B cell (primary cell): ENCODE data around the gene RBFA.

Source experiments
- EZH2 ChIP-seq: IDR thresholded peaks from 2 replicates; pipeline ENCODE4 v1.6.1; 2012; ENCODE audit warnings: borderline replicate concordance, low read depth, mild to moderate bottlenecking, moderate library complexity, low read length; ENCODE audit not compliant: insufficient read depth, poor library complexity, severe bottlenecking
- TF ChIP-seq, protein P1 (sequence below): fragments of 200-600 bp; IDR thresholded peaks from one replicate; pipeline ENCODE4 v1.8.0; 2022; ENCODE audit warnings: antibody characterized with exemption, mild to moderate bottlenecking

DNA sequence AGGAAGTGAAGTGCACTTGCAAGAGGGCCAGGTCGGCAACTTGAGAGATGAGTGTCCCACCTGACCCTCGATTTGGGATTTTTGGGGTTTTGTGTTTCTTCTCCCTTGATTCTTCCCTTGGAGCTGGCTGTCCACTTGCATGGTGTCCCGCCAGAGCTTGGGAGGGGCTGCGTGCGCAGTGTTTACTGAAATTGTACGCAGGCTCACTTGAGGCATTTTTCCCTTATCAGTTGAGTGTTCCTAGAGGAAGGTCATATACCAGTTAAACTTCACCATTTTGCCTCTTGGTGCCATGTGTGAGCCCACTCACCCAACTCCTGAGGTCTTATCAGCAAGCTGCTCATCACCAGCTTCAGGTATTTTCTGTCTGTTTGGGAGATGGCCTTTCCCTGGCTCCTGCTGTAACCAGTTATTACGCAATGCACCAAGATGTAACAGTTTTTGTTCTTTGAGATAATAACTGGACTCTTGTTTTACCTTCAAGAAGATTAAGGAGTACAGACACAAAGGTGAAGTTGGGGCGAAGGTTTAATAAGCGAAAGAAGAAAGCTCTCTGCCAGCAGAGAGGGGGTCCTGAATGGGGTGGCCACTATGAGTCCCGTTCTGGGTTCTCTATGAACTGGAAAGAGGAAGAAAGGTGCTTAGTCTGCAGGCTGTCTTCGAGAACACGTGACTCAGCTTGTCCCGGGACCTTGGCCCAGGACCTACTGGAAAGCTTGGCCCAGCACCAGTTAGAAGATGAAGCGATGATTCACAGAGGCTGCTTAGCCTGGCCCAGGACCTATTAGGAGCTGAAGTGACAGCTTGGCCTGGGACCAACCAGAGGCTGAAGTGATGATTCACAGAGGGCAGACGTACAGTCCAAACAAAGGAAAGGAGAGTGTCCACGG is 24.3 kb upstream of the RBFA start:
- TF ChIP-seq, protein P1, sequence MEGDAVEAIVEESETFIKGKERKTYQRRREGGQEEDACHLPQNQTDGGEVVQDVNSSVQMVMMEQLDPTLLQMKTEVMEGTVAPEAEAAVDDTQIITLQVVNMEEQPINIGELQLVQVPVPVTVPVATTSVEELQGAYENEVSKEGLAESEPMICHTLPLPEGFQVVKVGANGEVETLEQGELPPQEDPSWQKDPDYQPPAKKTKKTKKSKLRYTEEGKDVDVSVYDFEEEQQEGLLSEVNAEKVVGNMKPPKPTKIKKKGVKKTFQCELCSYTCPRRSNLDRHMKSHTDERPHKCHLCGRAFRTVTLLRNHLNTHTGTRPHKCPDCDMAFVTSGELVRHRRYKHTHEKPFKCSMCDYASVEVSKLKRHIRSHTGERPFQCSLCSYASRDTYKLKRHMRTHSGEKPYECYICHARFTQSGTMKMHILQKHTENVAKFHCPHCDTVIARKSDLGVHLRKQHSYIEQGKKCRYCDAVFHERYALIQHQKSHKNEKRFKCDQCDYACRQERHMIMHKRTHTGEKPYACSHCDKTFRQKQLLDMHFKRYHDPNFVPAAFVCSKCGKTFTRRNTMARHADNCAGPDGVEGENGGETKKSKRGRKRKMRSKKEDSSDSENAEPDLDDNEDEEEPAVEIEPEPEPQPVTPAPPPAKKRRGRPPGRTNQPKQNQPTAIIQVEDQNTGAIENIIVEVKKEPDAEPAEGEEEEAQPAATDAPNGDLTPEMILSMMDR = no peak
- no peak for TF ChIP-seq EZH2
